VCaP (cell line): Measurements from ENCODE around the gene MYH3.

ENCODE experiments used
- H3K27ac ChIP-seq: fragments of 450-650 bp; 2 replicates; pipeline ENCODE4 v1.5.1; 2017
- CTCF ChIP-seq: fragments of 450-650 bp; conservative IDR thresholded peaks from 2 replicates; pipeline ENCODE4 v1.5.1; 2017; ENCODE audit warnings: mild to moderate bottlenecking, moderate library complexity

The MYH3 gene

GRCh38 chr17:10649602-10650001 lies 7.5 kb downstream of the MYH3 start:
- no peak for TF ChIP-seq CTCF

GRCh38 chr17:10648956-10649355 lies 8.2 kb downstream of the MYH3 start:
- no peak overlapping the region for H3K27ac ChIP-seq
- TF ChIP-seq CTCF, result no peak

More at GRCh38 chr17:10649602-10650001, 7.5 kb downstream of the MYH3 start:
- H3K27ac ChIP-seq, result no peak overlapping the region

GRCh38 chr17:10648381-10648780 lies 8.7 kb downstream of the MYH3 start:
- H3K27ac ChIP-seq, result no peak overlapping the region
- TF ChIP-seq CTCF, result no peak

- peak; percentile 88 for TF ChIP-seq CTCF
- H3K27ac ChIP-seq, result no peak overlapping the region
Observed at GRCh38 chr17:10646392-10646990, 10.6 kb downstream of the MYH3 start.

- no peak for TF ChIP-seq CTCF
- no peak overlapping the region for H3K27ac ChIP-seq
Observed at GRCh38 chr17:10640475-10640874, 16.6 kb downstream of the MYH3 start.

GRCh38 chr17:10638151-10638550 lies 19.0 kb downstream of the MYH3 start:
- TF ChIP-seq CTCF, result no peak
- H3K27ac ChIP-seq, result no peak overlapping the region

- no peak for TF ChIP-seq CTCF
- no peak overlapping the region for H3K27ac ChIP-seq
Observed at GRCh38 chr17:10635290-10635689, 21.8 kb downstream of the MYH3 start.
